ENCODE measurements around the gene CHD6.
A peak's percentile ranks its signal among the peaks of the same experiment; 100 is the strongest.

The CHD6 gene

DNA sequence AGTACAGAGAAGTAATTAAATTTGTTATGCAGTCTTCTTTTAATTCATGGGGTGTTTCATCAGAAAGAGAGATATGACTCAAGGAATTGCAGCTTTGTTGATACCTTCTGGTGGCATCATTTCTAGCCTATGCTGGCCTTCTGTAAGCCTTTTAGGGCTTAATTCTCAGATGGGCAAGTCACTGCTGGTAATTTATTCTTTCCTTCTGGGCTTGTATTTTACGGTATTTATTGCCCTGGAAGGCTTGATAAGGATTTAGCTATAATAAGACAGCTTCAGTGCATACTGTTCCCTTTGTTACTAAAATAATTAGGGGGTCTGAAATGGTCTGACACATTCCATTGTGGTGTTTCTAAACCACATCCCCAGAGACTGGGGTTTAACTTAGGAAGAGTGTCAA, 193.6 kb downstream of the CHD6 start:
- DNase-seq (ENCODE audit: low read depth), result no peak

DNA sequence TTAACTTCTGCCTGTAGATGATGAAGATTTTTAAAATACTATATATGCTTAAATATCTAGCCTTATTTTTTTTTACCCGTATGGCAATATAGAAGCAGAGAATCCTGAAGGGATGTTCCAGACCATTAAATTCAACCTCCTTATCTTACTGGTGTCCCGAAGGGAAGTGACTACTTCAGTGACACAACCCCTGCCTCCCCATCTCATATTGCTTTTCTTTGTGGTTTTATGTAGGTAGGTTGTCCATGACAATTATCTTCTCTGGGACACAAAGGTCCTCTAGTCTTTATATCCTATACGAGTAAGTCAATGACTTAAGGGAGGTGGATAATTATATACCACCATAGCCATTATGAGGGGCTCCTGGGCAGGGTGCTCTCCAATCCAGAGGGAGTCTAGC, 194.2 kb downstream of the CHD6 start:
- no peak for DNase-seq (ENCODE audit: low read depth)

DNA sequence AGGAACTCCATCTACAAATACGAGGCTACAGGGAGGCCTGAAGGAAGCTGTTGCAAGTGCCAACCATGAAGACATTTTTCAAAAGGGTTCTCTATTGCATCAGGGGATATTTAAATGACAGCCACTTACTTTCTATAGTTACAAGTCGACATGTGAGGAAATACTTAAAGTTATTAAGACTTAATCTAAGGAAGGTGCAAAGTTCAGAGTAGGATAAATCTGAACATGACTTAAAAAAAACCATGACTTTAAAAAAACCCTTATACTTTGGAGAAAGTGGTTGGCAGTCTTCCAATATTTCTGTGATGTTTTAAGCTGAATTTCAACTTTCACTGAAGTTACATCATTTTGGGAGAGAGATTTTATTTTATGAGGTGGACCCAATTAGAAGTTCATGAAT, 195.2 kb downstream of the CHD6 start:
- no peak for DNase-seq (ENCODE audit: low read depth)

DNA sequence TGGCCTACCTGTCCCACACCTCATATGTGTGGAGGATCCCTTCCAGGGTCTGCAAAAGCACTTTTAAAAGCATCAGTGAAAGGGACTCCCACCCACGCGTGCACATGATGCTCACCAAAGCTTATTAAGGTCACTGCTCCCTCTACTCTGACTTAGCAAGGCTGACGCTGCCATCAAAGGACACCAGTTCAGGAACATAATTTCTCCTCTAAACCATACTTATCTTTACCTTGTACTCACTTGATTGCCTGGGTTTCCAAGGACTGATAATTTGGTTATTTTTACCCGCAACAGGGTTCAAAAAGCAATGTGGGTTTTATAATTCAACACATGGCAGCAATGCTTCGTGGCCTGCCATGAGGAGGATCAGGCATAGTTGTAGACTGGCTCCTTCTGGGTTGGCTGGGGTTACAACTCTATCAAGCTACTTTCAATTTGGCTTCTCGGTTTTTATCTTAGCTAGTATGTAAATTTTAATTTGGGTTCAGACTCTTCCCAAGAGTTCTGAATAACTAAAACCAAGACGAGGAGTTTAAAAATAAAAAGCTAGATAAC, 199.4 kb downstream of the CHD6 start:
- DNase-seq (ENCODE audit: low read depth), result no peak

DNA sequence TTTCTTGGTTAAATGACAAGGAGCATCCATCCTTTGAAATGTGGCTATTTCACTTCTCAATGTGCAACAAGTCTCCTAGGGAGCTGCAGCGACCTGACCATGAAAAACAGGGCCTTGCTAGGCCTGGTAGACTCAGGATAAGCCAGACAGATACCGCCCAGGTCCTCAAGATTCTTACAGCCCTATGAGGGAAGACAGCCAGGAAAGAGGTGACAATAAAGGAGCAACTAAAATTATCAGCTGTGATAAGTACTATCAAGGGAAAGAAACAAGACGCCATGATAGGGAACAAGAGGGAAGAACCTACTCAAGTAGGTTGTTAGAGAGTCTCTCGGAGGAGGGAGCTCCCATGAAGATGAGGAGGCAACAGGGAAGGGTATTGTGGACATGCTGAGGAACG, 200.1 kb downstream of the CHD6 start:
- no peak for DNase-seq (ENCODE audit: low read depth)

DNA sequence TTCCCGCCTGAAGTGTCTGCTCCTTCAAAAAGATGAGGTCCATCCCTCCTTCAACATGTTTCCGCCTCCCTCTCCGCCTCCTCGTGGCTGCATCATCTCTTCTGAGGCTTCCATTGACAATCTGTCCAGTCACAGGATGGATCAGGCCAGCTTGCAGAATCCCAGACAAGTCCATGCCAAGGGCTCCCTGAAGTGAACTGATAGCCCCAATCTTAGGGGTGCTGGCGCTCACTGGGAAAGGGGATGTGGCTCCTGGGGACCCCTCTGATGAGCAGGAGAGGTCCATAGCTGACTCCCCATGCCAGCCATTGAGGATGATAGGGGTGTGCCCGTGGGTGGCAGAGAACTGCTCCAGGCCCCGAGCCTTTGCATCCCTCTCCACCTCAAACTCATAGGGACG, 203.0 kb downstream of the CHD6 start:
- DNase-seq (ENCODE audit: low read depth), result no peak

DNA sequence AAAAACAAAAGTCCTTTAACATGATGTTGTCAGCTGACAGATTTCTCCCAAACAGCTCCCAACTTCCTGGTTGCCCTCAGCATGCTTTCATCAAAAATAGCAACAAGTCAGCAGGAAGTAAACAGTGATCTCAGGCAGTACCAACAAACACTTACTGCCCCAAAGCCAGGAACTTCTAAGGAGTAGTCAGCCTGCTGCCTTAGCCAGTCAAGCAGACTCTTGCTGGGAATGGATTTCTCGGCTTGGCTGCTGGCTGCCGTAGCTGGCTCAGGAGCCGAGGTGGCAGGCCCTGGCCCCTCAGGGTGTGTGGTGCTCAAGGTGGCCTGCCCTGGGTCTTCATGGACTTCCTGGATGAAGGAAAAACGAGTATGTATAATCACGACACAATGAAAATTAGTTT, 205.0 kb downstream of the CHD6 start:
- DNase-seq (ENCODE audit: low read depth), result no peak

DNA sequence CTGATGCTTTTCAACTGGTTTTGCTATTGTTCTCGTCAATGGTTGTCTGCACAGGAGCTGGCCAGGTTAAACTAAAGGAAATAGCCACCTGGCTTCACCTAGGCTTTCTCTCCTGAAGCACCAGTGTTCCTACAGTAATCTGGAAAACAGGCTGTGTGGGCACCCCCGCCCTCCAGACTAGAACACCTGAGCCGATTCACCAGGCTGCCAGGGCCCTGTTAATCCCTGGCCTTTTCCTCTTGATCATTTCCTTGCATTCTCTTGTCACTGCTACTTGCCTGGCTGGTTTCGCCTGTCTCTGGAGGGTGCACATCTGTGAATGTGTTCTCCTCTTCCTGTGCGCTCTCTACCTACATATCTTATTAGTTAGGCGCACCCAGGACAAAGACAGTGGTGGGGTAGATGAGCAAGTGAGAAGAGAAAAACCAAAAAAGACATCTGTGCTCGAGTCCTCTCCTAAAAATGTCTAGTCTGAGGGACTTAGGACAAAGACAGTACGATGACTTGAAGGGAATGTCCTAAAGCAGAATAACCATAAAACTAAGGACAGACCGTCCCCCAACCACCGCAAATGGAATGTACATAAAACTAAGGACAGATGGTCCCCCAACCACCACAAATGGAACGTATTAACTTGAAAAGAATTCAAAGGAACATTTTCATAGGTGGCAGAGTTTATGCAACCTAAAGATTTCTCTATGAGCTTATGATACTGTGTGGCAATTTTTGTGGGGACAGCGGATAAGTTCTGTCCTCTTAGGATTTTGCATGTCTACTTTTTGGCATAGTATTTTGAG, 205.7 kb downstream of the CHD6 start:
- no peak for DNase-seq (ENCODE audit: low read depth)

DNA sequence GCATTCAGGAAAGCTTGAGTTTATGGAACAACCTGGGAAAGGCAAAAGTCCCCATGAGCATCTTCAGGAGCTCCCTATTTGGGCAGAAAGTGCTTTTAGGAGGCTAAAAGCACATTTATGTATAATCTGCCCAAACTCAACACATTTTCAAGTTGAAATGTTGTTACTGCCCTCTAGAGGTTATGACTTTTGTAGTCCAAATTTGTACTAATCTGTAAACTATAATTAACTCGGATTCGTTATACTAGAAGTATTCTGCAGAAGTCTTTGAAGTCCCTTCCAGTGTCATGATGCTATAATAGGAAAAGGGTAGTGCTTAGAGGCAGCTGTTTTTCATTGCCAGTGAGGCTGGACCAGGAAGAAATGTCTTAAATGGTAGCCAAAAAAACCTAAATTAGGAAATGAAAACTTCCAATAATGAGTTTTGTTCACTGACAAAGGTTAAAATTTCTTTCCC, 206.8 kb downstream of the CHD6 start:
- DNase-seq (ENCODE audit: low read depth), result no peak

DNA sequence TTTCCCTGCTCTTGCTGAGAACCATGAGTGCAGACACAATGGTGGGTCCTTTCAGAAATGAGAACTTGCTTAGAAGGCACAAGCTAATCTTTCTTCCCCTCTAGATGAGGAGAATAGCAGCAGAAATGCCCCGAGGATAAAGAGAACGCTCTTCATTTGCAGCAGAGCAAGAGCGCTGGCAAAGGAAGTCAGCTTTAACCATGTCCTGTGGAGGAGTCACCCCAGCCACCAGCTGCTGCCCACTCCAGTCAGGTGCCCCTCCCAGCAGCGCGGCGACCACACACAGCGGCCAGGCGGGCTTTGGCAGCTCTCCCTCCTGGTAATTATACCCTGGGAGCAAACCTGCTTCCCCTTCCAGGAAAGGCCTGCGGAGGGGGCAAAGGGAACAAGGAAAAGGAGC, 209.2 kb downstream of the CHD6 start:
- no peak for DNase-seq (ENCODE audit: low read depth)

DNA sequence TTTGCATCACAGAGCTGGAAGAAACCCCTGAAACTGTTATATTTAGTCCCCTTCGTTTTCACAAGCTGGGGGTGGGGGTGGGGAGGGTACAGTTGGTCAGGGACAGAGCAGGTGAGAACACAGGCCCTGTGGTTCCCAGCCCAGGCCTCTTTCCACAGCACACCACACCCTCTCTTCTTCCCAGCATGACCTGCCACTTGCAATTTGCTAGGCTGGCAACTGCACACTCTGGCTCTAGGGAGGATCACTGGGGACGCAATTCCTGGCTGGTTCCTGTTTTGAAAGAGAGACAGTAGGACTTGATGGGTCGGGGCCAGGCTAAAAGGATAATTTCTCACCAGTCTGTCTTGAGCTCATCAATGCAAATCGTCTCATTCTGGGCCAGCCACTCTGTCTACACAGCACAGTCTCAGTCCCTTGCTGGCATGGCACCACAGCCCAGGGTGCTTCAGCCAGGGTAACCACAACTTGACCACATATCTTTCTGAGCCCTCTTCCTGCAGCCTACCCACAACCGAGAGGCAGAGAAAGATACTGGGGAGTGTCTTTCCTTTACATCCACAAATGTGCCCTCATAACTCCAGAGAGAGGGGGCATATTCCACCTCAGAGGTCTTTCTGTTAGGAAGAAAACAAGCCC, 209.9 kb downstream of the CHD6 start:
- no peak for DNase-seq (ENCODE audit: low read depth)

DNA sequence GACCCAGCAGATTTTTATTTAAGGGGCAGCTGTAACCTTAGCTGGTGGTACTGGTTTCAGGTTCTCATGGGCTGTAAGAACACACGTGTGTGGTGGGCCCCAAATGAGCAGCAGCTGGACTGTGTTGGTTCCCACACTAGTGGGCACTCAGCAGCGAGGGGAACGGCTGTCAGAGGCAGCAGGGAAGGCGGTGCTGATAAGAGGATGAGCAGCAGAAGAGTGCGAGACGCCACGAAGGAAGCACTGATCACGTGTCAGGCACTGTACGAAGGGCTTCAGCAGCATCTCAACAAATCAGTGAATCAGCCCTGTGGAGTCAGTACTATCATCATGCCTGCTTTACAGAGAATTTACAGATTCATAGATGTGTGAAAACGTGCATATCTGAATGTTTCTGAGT, 210.6 kb downstream of the CHD6 start:
- DNase-seq (ENCODE audit: low read depth), result peak; percentile 3

DNA sequence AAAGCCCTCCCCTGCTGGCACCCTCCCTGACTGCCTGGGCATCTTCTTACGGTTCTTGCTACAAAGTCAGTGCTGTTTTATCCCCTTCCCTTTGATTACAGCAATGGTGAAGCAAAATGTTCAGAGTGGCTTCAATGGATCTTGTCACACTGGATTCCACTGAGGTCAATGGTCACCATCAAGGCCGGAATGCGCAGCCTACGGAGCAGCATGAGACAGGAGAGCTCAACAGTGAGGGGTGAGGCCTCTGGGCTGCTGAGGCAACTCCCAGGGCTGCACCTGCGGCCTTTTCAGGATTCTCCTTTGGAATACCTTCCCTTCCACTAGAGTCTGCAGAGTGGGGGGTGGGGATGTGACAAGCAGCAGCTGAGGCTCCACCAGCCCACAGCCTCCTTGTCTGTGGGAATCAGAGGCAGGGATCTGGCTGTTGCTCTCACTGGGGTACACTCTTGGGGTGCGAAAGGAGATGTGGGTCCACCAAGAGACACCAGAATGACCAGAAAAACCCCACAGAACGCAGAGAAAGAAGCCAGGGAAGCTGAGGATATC, 211.2 kb downstream of the CHD6 start:
- no peak for DNase-seq (ENCODE audit: low read depth)

DNA sequence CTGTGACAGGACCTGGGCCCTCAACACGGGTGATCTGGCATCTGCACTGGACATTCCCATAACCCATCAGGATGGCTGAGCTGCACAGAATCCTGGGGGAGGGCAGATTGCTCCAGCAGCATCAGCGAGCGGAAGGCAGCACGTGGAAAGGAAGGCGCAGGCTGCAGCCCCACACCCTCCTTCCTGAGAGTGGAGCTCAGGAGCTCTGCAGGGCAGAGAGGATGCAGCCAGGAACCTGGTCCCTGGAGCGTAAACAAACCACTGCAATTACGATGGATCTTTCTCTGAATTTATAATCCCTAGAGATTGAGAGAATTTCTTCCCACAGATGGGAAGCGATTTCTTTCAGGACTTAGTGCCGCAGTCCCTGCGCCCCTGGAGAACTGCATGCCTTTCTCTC, 211.8 kb downstream of the CHD6 start:
- no peak for DNase-seq (ENCODE audit: low read depth)

DNA sequence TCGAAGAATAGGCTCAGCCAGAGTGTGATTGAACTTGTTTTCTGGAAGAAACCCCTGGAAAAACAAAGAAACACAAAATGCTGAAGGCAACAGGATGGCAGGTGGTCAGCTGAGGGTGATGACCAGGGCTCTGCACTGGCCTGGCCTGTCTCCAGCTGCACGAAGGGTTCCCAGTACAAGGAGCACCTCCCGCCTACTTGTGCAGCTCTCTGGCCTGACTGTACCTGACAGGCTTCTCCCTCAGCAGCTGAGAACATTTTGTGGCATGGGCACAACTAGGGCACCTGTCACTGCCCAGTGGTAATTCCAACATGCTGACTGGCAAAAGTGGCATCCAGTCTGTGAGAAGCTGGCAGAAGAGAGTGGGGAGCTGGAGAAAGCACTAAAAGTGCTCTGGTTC, 212.7 kb downstream of the CHD6 start:
- no peak for DNase-seq (ENCODE audit: low read depth)

DNA sequence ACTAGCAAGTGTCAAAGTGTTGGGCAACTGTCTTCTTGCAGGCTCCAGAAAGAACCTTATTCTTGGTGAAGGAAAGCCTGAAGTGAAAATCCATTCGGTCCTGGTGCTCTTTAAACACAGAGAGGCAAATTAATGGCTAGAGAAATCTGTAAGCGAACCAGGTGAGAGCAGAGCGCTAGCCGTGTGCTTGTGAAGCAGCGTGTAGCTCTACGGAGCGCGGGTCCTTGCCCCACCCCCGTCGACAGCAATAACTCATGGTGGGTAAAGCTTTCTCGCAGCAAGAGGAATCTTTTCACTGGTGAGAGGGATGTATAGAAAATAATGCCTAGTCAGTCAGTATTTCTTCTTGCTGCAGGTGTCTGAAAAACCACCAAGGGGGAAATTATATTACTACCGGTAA, 214.6 kb downstream of the CHD6 start:
- DNase-seq (ENCODE audit: low read depth), result no peak

DNA sequence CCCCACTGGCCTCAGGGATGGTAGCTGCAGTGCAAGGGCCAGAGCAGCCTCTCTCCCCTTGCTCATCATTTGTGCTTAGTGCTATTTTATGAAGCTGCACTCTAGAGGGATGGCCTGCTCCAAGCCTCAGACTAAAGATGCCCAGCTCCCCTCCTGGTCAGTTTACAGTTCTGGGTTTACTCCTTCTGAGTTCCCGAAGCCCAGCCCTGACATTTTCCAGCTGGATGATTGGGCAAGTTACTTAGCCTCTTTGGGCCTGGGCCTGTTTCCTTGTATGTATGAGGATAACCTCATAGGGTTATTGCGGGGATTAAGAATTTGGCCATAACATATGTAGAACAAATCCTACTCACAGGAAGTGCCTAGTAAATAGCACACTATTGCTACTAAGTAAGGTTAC, 219.8 kb downstream of the CHD6 start:
- DNase-seq (ENCODE audit: low read depth), result no peak

DNA sequence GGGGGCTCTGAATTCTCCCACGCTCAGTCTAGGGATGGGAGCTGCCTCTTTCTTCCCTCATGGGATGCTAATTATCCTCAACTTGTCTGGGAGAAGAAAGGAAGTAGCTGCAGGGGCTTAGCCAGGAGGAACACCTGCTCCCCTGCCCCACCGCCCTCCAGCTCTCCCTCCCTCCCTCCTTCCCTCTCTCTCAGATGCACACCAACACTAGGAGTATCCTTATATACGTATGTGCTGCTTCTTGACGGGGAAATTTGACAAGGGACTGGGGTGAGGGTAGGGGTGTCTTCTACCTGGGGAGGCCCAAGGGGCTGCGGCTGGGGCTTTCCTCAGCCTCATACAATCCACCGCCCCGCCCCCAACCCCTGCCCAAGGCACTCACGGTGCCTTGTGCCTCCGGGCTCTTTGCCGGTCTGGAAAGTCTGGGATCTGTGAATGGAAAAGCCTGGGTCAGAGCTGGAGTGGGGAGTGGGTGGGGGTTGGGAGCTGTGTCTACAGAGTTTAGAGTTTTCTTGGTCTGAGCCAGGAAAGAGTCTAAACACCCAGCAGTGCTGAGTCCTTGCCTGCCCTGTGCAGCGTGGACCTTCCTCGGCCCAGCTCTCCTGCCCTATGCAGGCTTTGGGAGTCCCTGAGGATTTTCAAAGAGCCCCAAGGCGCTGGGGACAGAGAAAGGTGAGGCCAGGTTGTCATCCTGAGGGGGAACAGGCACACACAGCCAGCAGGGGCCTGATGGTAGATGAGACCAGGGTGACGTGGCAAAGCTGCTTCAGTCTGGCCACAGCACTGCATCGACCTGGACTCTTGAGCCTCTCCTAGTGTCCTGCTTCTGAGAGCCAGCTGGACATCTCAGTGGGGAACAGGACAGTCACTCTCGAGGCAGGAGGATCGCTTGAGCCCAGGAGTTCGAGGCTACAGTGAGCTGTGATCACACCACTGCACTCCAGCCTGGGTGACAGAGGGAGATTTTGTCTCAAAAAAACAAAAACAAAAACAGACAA, 222.2 kb downstream of the CHD6 start:
- DNase-seq (ENCODE audit: low read depth), result no peak

DNA sequence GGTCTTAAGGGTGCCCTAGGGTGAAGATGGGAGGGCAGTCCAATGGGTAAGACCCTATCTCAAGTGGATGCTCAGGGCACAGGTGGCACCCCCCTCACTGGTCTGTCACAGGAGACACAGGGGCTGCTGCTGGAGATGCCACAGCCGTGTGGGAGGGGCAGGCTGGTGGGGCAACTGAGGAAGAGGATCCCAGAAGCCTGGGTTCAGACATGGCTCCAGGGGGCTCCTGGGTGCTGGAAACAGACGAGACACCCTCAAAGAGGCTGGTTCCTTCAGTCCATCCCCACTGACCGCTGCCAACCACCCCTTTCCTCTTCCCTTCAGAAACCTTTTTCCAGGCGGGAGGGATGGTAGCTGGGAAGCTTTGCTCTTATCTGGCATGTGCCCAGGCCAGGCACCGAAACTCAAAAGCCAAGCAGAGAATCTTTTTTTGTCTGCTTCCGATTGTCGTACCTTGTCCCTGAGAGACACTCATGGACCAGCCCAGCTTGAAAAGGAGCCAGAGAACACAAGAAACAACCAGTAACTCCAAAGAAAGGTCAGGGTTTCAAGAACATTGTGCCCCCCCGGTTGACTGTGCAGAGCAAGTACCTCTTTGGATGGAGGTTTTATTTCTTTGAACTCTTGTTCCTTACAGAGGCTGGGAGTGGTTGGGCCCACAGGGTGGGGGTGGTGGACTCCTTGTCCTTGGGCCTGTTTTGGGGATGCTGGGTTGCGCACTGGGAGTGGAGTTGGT, 223.1 kb downstream of the CHD6 start:
- no peak for DNase-seq (ENCODE audit: low read depth)

DNA sequence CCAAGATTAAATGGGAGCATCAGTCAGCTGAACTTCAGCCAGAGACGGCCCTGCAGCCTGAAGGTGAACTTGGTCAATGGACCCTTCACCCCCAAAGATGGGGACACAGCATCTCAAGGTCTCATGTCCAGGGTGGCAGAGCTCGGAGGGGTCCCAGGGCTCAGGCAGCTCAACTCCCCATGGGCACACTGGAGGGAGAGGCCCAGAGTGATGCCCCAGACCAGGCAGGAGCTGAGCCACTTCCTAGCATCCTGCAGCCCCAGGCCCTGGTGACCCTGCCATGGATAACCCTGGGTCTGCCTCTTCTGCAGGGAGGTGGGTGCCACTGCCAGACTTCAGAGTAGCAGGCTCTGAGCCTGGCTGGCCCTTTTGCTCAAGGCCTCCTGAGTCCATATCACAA, 224.1 kb downstream of the CHD6 start:
- no peak for DNase-seq (ENCODE audit: low read depth)

DNA sequence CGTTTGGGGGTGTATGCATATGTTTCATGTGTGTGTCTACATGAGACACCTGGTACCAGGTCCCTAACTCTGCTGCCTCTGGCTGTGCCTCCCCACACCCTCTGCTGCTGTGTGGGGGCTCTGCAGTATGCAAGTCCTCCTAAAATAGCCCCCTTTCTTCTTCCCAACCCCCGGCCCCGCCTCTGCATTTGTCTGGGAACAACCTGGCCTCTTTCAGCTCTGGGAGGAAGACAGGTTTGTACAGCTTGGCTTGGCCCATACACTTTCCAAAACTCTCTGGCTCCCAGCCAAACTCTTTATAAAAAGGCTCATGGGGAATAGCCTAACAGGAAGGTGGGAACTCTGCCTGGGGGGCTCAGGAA, 224.5 kb downstream of the CHD6 start:
- DNase-seq (ENCODE audit: low read depth), result no peak
